COLO829 (cell line): Measurements from ENCODE around the gene TOMM40L.
"Not testable (repeated sequence)": the region's sequence is repeated elsewhere in the genome, so short reads cannot be mapped to it uniquely, and the experiment has no call there.

Experiments used
- DNase-seq: peaks from one replicate; pipeline ENCODE4 v3.0.0; 2012; ENCODE audit warnings: low spot score

The TOMM40L gene

GRCh38 chr1:161257109-161257508 is 31.2 kb downstream of the TOMM40L start:
- DNase-seq, result not testable (repeated sequence)

- no peak for DNase-seq
Measured at GRCh38 chr1:161258439-161259344, 32.8 kb downstream of the TOMM40L start, which contains the start of gene PCP4L1. PCP4L1 (plus strand) TSS chr1:161258745; CDS start chr1:161258975, 230 bp downstream.

- DNase-seq, result no peak
Measured at GRCh38 chr1:161259345-161259702, 33.5 kb downstream of the TOMM40L start.

GRCh38 chr1:161259765-161260164 is 33.9 kb downstream of the TOMM40L start:
- no peak for DNase-seq

GRCh38 chr1:161260376-161261260 is 34.8 kb downstream of the TOMM40L start:
- peak; percentile 33 for DNase-seq

- no peak for DNase-seq
Measured at GRCh38 chr1:161261261-161262235, 35.7 kb downstream of the TOMM40L start.

GRCh38 chr1:161265305-161265704 is 39.4 kb downstream of the TOMM40L start:
- DNase-seq, result no peak

- DNase-seq, result no peak
Measured at GRCh38 chr1:161266202-161266601, 40.3 kb downstream of the TOMM40L start.

- no peak for DNase-seq
Measured at GRCh38 chr1:161266836-161267235, 41.0 kb downstream of the TOMM40L start.

GRCh38 chr1:161267321-161267720 is 41.5 kb downstream of the TOMM40L start:
- DNase-seq, result no peak

GRCh38 chr1:161273402-161273801 is 47.5 kb downstream of the TOMM40L start:
- no peak for DNase-seq

- no peak for DNase-seq
Measured at GRCh38 chr1:161274874-161275273, 49.0 kb downstream of the TOMM40L start.
